NB4 (cell line): Measurements from ENCODE around the gene KLF17.

Source experiments
- CTCF ChIP-seq: IDR thresholded peaks from one replicate; pipeline ENCODE4 v1.5.1; 2012; ENCODE audit warnings: low read depth, low read length
- MAX ChIP-seq: IDR thresholded peaks from 2 replicates; pipeline ENCODE4 v1.6.1; 2011; ENCODE audit warnings: low read depth, low read length
- MYC ChIP-seq: IDR thresholded peaks from 2 replicates; pipeline ENCODE4 v1.6.1; 2011; ENCODE audit warnings: low read depth, low read length
- POLR2A ChIP-seq: IDR thresholded peaks from 2 replicates; pipeline ENCODE4 v1.6.1; 2011; ENCODE audit warnings: mild to moderate bottlenecking; ENCODE audit not compliant: insufficient read length; ENCODE audit errors: extremely low read depth

GRCh38 chr1:44084998-44085675, 33.5 kb upstream of the KLF17 start:
- no peak for TF ChIP-seq CTCF
- no peak for TF ChIP-seq POLR2A
- TF ChIP-seq MAX: no peak
- no peak for TF ChIP-seq MYC
